HG03342 (cell line): Measurements from ENCODE around the gene CSH1.
"Not testable (repeated sequence)": the region's sequence is repeated elsewhere in the genome, so short reads cannot be mapped to it uniquely, and the experiment has no call there.

Experiments
- ATAC-seq: cut with Tn5 transposase; IDR thresholded peaks from one replicate; pipeline ENCODE4 v1.9.1; 2021; ENCODE audit warnings: mild to moderate bottlenecking, moderate library complexity; ENCODE audit not compliant: unreplicated experiment

The CSH1 gene

GRCh38 chr17:63928966-63929695 is 32.8 kb upstream of the CSH1 start:
- ATAC-seq = no peak

DNA sequence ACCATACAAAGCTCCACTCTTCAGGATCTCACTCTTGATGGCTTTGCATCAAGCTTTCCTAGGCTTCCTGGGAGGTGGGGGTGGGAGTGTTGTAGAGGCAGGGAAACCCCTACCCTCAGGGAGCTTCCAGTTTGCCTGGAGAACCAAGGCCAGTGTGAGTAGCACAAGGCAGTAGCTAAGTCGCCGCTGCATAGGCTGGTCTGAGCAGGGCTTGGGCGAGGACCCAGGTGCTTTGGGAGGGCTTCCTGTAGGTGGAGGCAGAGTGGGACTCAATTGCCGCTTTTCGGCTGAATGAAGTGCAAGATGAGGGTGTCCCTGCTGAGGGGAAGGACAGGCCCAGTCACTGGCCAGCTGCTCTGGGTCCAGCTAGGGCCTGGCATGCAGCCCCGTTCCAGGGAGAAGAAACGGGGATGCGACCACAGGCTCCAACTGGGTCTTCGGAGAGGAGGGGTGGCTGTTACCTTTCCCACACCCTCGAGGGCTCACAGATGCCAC is 31.8 kb upstream of the CSH1 start:
- ATAC-seq = no peak

DNA sequence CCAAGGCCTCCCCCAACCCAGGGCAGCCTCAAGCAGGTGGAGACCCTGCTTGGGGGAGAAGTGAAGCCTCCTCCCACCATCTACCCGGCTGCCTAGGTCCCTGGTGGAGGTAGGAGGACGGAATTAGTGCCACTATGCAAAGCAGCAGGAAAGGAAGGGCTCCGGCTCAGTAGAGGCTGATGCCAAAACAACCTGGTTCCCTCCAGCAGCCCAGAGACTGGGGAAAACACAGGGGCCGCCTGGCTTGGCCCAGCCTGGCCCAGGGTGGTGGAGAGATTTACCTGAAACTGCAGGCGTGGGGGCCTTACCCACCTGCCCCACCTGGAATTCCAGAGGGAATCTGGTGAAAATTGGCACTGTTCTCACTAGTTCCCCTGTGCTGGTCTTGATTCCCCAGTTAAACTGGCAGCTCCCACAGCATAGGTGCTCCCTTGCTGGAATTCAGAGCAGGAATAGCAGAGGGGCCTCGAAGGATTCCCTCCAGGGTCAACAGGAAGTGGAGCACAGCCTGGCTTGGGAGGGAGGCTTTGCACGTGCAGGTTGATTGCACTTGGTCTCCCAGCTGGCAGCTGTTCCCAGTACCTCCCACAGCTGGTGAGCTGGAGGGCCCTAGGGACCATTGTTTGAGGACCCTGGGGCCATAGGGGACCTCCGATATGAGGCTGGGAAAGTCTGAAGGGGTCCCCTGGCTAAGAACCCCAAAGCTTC is 31.2 kb upstream of the CSH1 start:
- ATAC-seq = no peak

DNA sequence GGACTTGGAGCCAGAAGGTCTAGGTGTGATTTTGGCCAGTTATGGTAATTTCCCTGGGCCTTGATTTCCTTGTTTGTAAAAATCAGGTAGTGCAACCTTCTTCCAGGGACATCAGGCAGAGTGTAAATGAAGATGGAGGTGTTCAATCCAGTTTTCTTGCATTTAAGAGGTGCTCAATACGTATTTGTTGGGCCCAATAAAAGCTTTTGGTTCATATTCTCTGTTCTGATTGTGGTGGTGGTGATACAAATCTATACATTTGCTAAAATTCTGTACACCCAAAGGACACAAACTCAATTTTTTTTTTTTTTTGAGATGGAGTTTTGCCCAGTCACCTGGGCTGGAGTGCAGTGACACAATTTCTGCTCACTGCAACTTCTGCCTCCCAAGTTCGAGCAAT is 29.8 kb upstream of the CSH1 start:
- ATAC-seq = no peak

DNA sequence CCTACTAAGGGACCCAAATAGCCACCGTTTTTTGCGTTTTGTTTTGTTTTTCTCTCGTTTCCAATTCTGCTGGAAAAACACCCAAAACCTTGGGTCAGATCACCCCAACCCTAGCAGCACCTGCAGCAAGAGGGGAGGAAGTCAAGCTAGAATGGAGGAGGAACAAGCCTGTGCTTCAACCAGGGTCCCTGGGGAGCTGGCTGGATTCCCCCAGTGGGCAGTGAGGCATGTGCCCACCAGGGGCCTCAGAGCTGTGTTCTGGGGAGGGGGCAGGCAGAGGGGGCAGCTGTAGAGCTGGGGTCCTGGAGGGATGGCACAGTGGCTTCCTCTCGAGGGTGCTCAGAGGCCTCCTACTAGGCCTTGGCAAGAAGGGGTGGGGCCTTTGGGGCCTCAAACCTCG is 29.2 kb upstream of the CSH1 start:
- ATAC-seq = no peak

GRCh38 chr17:63922402-63922801 is 26.0 kb upstream of the CSH1 start:
- peak; percentile 57 for ATAC-seq

- not testable (repeated sequence) for ATAC-seq
Measured at GRCh38 chr17:63920779-63921178, 24.4 kb upstream of the CSH1 start.

- not testable (repeated sequence) for ATAC-seq
Measured at GRCh38 chr17:63920050-63920449, 23.7 kb upstream of the CSH1 start.

GRCh38 chr17:63919311-63919723 is 22.9 kb upstream of the CSH1 start:
- ATAC-seq = peak; percentile 47

DNA sequence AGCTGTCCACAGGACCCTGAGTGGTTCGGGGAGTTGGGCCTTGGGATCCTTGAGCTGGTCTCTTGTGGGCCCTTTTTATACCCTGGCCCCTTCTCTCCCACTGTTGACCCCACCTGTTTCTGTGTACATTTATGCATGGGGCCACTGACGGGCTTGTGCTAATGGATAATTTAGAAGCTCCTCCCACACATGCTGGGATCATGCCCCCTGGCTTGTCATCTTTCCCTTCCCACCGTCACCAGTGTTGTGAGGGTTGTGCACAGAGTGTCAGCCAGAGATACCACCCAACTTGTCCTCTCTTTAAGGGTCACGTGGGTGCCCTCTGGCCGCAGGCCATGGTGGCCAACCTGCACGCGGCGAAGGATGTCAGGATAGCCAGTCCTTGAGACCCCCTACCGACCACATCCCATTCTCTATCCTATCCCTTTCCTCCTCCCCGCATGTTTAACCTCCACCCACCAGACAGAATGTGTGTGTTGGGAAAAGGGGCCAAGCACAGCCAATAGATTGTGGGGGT is 22.5 kb upstream of the CSH1 start, which contains the start of gene GH1:
GH1 (minus strand) TSS at position 51 of the 517 bp plus-strand sequence. CDS start 63 bp downstream, outside the sequence.
- ATAC-seq = not testable (repeated sequence)

GRCh38 chr17:63918305-63918704 is 21.9 kb upstream of the CSH1 start:
- ATAC-seq = no peak

DNA sequence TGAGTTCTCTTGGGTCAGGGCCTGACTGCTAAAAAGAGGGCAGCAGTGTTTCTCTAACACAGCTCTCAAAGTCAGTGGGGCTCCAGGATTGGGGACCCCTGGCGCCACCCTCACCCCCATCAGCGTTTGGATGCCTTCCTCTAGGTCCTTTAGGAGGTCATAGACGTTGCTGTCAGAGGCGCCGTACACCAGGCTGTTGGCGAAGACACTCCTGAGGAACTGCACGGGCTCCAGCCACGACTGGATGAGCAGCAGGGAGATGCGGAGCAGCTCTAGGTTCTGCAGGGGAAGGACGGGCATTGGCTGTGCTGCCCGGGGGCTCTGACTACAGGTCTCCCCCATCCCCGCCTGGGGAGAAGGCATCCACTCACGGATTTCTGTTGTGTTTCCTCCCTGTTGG is 21.3 kb upstream of the CSH1 start:
- ATAC-seq = no peak

GRCh38 chr17:63917206-63917605 is 20.8 kb upstream of the CSH1 start:
- not testable (repeated sequence) for ATAC-seq

DNA sequence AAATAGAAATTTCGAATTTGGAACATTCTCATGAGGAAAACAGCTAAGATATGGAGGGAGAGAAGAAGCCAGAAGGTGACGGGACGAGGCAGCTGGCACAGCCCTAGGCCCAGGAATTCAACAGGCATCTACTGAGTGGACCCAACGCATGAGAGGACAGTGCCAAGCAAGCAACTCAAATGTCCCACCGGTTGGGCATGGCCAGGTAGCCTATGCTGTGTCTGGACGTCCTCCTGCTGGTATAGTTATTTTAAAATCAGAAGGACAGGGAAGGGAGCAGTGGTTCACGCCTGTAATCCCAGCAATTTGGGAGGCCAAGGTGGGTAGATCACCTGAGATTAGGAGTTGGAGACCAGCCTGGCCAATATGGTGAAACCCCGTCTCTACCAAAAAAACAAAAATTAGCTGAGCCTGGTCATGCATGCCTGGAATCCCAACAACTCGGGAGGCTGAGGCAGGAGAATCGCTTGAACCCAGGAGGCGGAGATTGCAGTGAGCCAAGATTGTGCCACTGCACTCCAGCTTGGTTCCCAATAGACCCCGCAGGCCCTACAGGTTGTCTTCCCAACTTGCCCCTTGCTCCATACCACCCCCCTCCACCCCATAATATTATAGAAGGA is 20.3 kb upstream of the CSH1 start:
- no peak for ATAC-seq

- ATAC-seq = not testable (repeated sequence)
Measured at GRCh38 chr17:63915753-63916152, 19.4 kb upstream of the CSH1 start.

GRCh38 chr17:63914471-63914870 is 18.1 kb upstream of the CSH1 start:
- no peak for ATAC-seq

- no peak for ATAC-seq
Measured at GRCh38 chr17:63911657-63912100, 15.3 kb upstream of the CSH1 start.

GRCh38 chr17:63911041-63911635 is 14.8 kb upstream of the CSH1 start, which contains the start of gene CSHL1:
Gene CSHL1, minus strand, starts transcription at chr17:63911258. Its CDS starts 62 bp downstream, at chr17:63911196.
- ATAC-seq = no peak

GRCh38 chr17:63910096-63910495 is 13.7 kb upstream of the CSH1 start:
- ATAC-seq = no peak

GRCh38 chr17:63909586-63909985 is 13.2 kb upstream of the CSH1 start:
- ATAC-seq = not testable (repeated sequence)
